WERI-Rb-1 (cell line): ENCODE data around the gene ZNF592.

Experiments used
- DNase-seq: peaks from one replicate; pipeline ENCODE4 v3.0.0-alpha.2; 2020
- H3K27ac ChIP-seq: fragments of 250-450 bp; sonication (Bioruptor Pico); 2 replicates; pipeline ENCODE4 v1.5.1; 2020; ENCODE audit warnings: mild to moderate bottlenecking, moderate library complexity
- H3K27me3 ChIP-seq: fragments of 250-450 bp; sonication (Bioruptor Pico); 2 replicates; pipeline ENCODE4 v1.5.1; 2021; ENCODE audit warnings: mild to moderate bottlenecking, low read depth, moderate library complexity; ENCODE audit not compliant: insufficient read depth, severe bottlenecking
- H3K36me3 ChIP-seq: fragments of 250-450 bp; sonication (Bioruptor Pico); 2 replicates; pipeline ENCODE4 v1.5.1; 2020; ENCODE audit warnings: mild to moderate bottlenecking, moderate library complexity
- H3K4me3 ChIP-seq: 2 replicates; pipeline ENCODE4 v1.5.1; 2011; ENCODE audit warnings: low read depth, mild to moderate bottlenecking, control low read depth, low read length
- H3K9me3 ChIP-seq: fragments of 250-450 bp; sonication (Bioruptor Pico); 2 replicates; pipeline ENCODE4 v1.5.1; 2021; ENCODE audit warnings: mild to moderate bottlenecking, moderate library complexity; ENCODE audit not compliant: severe bottlenecking
- TF ChIP-seq, protein P1 (sequence below): IDR thresholded peaks from 2 replicates; pipeline ENCODE4 v1.5.1; 2011; ENCODE audit warnings: low read depth, mild to moderate bottlenecking, control low read depth, inconsistent platforms, low read length

ZNF592 gene

DNA sequence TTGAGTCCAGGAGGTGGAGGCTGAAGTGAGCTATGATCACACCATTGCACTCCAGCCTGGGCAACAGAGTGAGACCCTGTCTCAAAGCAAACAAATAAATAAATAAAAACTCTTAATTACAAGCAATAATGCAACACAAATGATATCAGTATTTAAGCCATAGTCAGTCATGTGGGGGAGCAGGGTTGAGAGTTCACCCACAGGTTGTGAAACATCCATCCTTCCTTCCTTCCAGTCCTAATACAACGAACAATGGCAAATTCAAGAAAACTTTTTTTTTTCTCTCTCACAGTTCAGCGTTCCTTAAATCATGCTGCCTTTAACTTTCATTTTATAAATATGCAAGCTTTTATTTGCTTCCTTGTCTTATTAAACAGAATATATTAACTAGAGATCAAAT is 24.1 kb downstream of the ZNF592 start:
- no peak overlapping the region for H3K4me3 ChIP-seq
- TF ChIP-seq, protein P1, sequence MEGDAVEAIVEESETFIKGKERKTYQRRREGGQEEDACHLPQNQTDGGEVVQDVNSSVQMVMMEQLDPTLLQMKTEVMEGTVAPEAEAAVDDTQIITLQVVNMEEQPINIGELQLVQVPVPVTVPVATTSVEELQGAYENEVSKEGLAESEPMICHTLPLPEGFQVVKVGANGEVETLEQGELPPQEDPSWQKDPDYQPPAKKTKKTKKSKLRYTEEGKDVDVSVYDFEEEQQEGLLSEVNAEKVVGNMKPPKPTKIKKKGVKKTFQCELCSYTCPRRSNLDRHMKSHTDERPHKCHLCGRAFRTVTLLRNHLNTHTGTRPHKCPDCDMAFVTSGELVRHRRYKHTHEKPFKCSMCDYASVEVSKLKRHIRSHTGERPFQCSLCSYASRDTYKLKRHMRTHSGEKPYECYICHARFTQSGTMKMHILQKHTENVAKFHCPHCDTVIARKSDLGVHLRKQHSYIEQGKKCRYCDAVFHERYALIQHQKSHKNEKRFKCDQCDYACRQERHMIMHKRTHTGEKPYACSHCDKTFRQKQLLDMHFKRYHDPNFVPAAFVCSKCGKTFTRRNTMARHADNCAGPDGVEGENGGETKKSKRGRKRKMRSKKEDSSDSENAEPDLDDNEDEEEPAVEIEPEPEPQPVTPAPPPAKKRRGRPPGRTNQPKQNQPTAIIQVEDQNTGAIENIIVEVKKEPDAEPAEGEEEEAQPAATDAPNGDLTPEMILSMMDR, result no peak
- no peaks in the 10 kb centered on the region for H3K27me3 ChIP-seq
- no peak overlapping the region for H3K27ac ChIP-seq
- peaks cover 59% of the 10 kb centered on the region for H3K36me3 ChIP-seq
- no peak for DNase-seq
- no peaks in the 10 kb centered on the region for H3K9me3 ChIP-seq

DNA sequence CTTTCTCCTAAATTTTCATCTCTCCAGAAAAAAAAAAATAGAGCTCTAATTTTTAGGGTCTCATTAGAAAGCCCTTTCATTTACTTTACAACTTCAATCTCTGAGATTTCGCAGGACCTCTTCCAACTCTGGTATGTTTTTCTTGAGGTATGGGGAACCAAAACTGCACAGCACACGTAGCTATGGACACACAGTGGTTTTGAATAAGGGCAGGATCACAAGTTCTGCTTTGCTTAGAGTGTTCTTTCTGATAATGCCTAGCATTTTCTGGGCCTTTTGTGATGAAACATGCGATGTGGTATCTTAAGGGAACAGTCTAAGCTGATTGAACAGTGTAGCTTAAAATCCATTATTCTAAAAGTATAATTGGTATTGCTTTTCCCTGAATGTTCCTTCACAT is 25.3 kb downstream of the ZNF592 start:
- Histone ChIP-seq H3K27me3 (no peaks in the 10 kb centered on the region), H3K9me3 (no peaks in the 10 kb centered on the region), H3K36me3 (peaks cover 58% of the 10 kb centered on the region), H3K27ac (no peak overlapping the region), H3K4me3 (no peak overlapping the region)
- TF ChIP-seq, protein P1, result no peak
- DNase-seq, result no peak

DNA sequence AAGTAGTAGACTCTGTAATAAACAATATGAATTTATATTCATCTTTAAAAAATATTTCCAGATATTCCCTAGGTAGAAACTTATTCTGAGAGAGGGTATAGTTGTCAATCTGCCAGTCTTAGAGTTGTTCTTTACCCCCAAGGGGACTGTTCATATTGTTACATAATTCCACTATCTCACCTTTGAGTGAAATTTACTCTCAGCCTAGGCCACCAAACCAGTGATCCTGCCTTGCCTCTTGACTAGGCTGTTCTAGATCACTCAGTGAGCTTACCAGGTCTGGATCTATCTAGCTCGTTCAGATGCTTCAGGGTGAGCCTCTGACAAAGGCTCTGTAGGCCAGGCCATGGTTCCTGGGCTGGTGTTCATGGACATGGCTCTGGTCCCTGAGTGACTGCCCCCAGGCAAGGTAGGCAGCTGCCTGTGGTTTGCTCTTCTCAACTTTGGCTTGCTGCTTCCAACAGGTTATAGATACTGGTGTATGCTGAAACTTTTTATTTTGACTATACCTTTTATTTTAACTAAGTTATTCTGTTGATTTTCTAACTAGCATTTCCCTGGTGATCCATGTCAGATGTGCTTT is 27.6 kb downstream of the ZNF592 start:
- no peak for DNase-seq
- Histone ChIP-seq H3K4me3 (no peak overlapping the region), H3K36me3 (peaks cover 43% of the 10 kb centered on the region), H3K9me3 (no peaks in the 10 kb centered on the region), H3K27me3 (no peaks in the 10 kb centered on the region), H3K27ac (no peak overlapping the region)
- TF ChIP-seq, protein P1, result no peak

DNA sequence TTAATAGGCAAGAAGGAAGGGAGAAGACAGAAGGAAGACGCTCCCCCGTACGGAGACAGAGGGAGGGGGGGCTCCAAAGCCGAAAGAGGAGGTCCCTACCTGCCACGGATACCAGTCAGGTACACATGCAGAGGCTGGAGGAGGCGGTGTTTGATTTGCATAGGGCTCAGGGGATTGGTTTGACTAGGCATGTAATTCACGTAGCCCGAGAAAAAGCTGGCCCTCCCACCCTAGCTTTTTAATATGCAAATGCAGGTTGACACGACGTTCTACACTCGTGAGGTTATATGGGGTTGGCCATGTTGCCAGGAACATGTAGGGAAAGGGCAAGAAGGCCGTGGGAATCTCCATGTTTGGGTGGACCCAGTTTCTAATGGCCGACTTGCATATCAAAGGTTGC is 29.8 kb downstream of the ZNF592 start:
- Histone ChIP-seq H3K4me3 (no peak overlapping the region), H3K27me3 (no peaks in the 10 kb centered on the region), H3K36me3 (peaks cover 51% of the 10 kb centered on the region), H3K27ac (no peak overlapping the region), H3K9me3 (no peaks in the 10 kb centered on the region)
- TF ChIP-seq, protein P1, result no peak
- no peak for DNase-seq

DNA sequence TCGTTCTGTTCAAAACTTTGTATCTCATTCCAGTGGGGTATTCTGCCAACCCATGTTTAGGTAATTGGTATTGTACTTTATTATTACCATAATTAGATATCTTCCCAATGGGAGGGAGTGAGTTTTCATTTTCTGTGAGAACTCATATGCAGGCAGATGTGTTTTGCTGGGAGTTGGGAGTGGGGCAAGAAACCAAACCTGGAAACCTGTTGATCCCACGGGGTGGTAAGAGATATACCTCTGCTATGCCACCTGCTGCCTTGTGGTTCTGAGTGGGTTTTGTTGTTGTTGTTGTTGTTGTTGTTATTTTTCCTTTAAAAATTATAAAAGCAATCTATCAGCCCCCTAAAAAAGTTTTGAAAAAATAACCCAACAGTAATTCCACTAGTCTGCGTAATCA is 32.1 kb downstream of the ZNF592 start:
- H3K27me3 ChIP-seq, result no peaks in the 10 kb centered on the region
- DNase-seq, result no peak
- TF ChIP-seq, protein P1, result no peak
- no peak overlapping the region for H3K4me3 ChIP-seq
- H3K27ac ChIP-seq, result no peak overlapping the region
- no peaks in the 10 kb centered on the region for H3K9me3 ChIP-seq
- H3K36me3 ChIP-seq, result peaks cover 53% of the 10 kb centered on the region

DNA sequence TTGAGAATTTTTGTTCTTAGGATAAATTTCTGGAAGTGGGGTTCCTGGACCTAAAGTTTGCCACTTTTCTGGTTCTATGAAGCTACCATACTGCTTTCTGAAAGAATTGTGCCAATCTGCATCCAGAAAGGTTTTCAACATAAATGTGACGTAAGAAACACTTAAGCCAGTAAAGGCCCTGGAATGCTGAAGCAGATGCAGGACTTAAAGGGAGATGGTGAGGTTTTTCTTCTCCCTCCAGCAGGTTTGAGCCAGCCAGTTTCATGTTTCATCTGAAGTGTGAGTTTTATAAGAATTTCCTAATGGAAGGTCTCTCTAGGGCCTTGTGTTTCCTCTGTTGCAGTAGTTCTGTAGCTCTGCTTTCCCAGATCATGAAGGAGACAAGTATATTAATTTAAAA is 33.1 kb downstream of the ZNF592 start:
- TF ChIP-seq, protein P1, result no peak
- no peak overlapping the region for H3K27ac ChIP-seq
- H3K36me3 ChIP-seq, result peaks cover 59% of the 10 kb centered on the region
- H3K27me3 ChIP-seq, result no peaks in the 10 kb centered on the region
- no peaks in the 10 kb centered on the region for H3K9me3 ChIP-seq
- H3K4me3 ChIP-seq, result no peak overlapping the region
- no peak for DNase-seq
